HepG2 (cell line): Measurements from ENCODE around the gene SUPT6H. TPM values are rescaled to one million over a fixed set of nuclear protein-coding genes. Genes with fewer than 3 reads are reported as not detected.
A peak's percentile ranks its signal among the peaks of the same experiment; 100 is the strongest.

ENCODE experiments used
- EEA1 ChIP-seq: sonication (generic); formaldehyde crosslinking; IDR thresholded peaks from 2 replicates; pipeline ENCODE4 v1.5.1; 2020; ENCODE audit warnings: mild to moderate bottlenecking, missing genetic modification reagents, borderline replicate concordance
- FOXC1 ChIP-seq: sonication (generic); formaldehyde crosslinking; IDR thresholded peaks from 2 replicates; pipeline ENCODE4 v1.8.0; 2022; ENCODE audit warnings: mild to moderate bottlenecking, missing genetic modification reagents, borderline replicate concordance
- HNRNPH1 ChIP-seq: fragments of 200-400 bp; formaldehyde crosslinking; optimal IDR thresholded peaks from 2 replicates; pipeline ENCODE3; 2017; ENCODE audit warnings: mild to moderate bottlenecking, low read depth, low read length
- JARID2 ChIP-seq: sonication (generic); formaldehyde crosslinking; IDR thresholded peaks from 2 replicates; pipeline ENCODE4 v1.8.1; 2023; ENCODE audit warnings: missing genetic modification reagents, inconsistent platforms; ENCODE audit not compliant: insufficient replicate concordance
- NR2F1 ChIP-seq, 2 experiments: fragments of 450-650 bp in 1 of 2; formaldehyde crosslinking in 1 of 2; IDR thresholded peaks; 2 replicates each; pipeline versions ENCODE4 v1.5.0 to v1.6.1; 2016 to 2020; ENCODE audit warnings: mild to moderate bottlenecking in 1 of 2, missing compliant biosample characterization in 1 of 2, missing genetic modification reagents in 1 of 2, moderate library complexity in 1 of 2
- PAX8 ChIP-seq: sonication (generic); formaldehyde crosslinking; IDR thresholded peaks from 2 replicates; pipeline ENCODE4 v1.8.0; 2022; ENCODE audit warnings: mild to moderate bottlenecking, missing genetic modification reagents, borderline replicate concordance
- ZNF274 ChIP-seq: sonication (generic); formaldehyde crosslinking; IDR thresholded peaks from 2 replicates; pipeline ENCODE4 v1.5.1; 2020; ENCODE audit warnings: mild to moderate bottlenecking, missing genetic modification reagents
- ZNF333 ChIP-seq: sonication (generic); formaldehyde crosslinking; IDR thresholded peaks from 2 replicates; pipeline ENCODE4 v1.4.0; 2020; ENCODE audit warnings: mild to moderate bottlenecking, missing genetic modification reagents, borderline replicate concordance
- ZNF546 ChIP-seq: sonication (generic); formaldehyde crosslinking; conservative IDR thresholded peaks from 2 replicates; pipeline ENCODE4 v1.8.1; 2023; ENCODE audit warnings: mild to moderate bottlenecking, missing genetic modification reagents
- ZNF746 ChIP-seq: sonication (generic); formaldehyde crosslinking; IDR thresholded peaks from 2 replicates; pipeline ENCODE4 v1.8.0; 2022; ENCODE audit warnings: mild to moderate bottlenecking, missing genetic modification reagents
- polyA plus RNA-seq, 8 experiments: library from polyadenylated mRNA; depleted of rRNA in 3 of 8; stranded (reverse) in 7 of 8; unstranded in 1 of 8; fragments of >200 nt; fragmentation: Illumina TruSeq in 4 of 8; extraction: Trizol in 4 of 8; gene quantifications; 2 replicates each; pipeline versions ENCODE4 v1.2.1 to v1.2.3, GENCODE V29; 2011 to 2016; ENCODE audit warnings: low read depth in 4 of 8, missing spikeins in 1 of 8, mixed read lengths in 1 of 8; ENCODE audit not compliant: insufficient read depth in 1 of 8
- total RNA-seq, 5 experiments: library from RNA; depleted of rRNA; stranded (reverse); fragments of >200 nt; fragmentation: Illumina TruSeq; extraction: Trizol; gene quantifications; 2 replicates each; pipeline ENCODE4 v1.2.3, GENCODE V29; 2016; ENCODE audit warnings: low read depth in 1 of 5
- TF ChIP-seq, protein P1 (sequence below): sonication (generic); formaldehyde crosslinking; IDR thresholded peaks from 2 replicates; pipeline ENCODE4 v1.5.0; 2020; ENCODE audit warnings: mild to moderate bottlenecking, missing genetic modification reagents, moderate library complexity
- TF ChIP-seq, protein P2 (sequence below): sonication (generic); formaldehyde crosslinking; IDR thresholded peaks from 2 replicates; pipeline ENCODE4 v1.5.0; 2020; ENCODE audit warnings: mild to moderate bottlenecking, missing genetic modification reagents
- TF ChIP-seq, protein P3 (sequence below): sonication (generic); formaldehyde crosslinking; IDR thresholded peaks from 2 replicates; pipeline ENCODE4 v1.9.0; 2021; ENCODE audit warnings: mild to moderate bottlenecking, missing genetic modification reagents
- TF ChIP-seq, protein P4 (sequence below): sonication (generic); formaldehyde crosslinking; IDR thresholded peaks from 2 replicates; pipeline ENCODE4 v1.4.0; 2020; ENCODE audit warnings: mild to moderate bottlenecking, missing genetic modification reagents, borderline replicate concordance

SUPT6H gene
- total and polyA plus RNA-seq, 2 of the 13 experiments (the other 11 are each of a cell fraction or from before 2014, with no cell fraction given), result 32.7 to 39.9 TPM

DNA sequence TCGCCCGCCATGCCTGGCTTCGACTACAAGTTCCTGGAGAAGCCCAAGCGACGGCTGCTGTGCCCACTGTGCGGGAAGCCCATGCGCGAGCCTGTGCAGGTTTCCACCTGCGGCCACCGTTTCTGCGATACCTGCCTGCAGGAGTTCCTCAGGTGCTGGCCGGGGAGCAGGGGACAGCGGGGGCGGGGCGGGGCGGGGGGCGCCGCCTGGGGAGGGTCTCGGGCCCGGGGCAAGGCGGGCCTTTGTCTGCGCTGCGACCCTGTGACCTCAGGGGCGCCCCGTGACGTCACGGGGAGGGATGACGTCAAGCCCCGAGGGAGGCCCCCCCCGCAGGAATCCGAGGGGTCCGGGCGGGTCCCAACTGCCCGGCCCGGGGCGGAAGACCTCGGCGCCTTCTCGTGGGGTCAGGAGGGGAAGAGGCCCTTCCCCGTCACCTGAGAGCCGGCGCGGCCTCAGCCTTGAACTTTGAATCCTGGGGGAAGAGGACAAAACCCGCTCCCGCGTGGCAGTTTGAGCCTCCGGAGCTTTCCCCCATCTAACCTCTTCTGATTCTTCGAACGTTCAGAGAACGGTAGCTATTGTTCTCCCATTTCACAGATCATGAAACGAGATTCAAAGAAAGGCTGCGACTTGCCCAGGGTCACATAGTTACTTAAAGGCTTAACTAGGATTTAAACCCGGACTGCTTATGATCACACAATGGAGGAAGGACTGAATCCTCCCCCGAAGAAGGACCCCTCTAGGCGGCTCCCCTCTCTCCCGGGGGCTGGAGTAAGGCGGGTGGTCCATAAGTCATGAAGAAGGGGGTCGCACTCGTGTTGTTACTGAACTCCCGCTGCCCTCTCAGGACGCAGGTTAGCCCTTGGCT is 82.3 kb downstream of the SUPT6H start (continued):
- TF ChIP-seq ZNF333 (CRISPR knock-in tag) (no peak), NR2F1 (CRISPR knock-in tag; IDR thresholded peaks at IDR 0.05) (peak in 1 of 2 experiments; percentile 87; a peak in 3 of 4 replicates), EEA1 (CRISPR knock-in tag) (peak; percentile 85; the same call in 1 of the 2 replicates), JARID2 (CRISPR knock-in tag) (no peak), PAX8 (CRISPR knock-in tag) (no peak), FOXC1 (CRISPR knock-in tag) (no peak), HNRNPH1 (peak; percentile 39), ZNF746 (CRISPR knock-in tag) (peak; percentile 30; the same call in 1 of the 2 replicates), ZNF546 (CRISPR knock-in tag) (0 out of 2 replicates have a peak, but pooled peaks have one; percentile 5), ZNF274 (CRISPR knock-in tag) (no peak)
- TF ChIP-seq, protein P1, sequence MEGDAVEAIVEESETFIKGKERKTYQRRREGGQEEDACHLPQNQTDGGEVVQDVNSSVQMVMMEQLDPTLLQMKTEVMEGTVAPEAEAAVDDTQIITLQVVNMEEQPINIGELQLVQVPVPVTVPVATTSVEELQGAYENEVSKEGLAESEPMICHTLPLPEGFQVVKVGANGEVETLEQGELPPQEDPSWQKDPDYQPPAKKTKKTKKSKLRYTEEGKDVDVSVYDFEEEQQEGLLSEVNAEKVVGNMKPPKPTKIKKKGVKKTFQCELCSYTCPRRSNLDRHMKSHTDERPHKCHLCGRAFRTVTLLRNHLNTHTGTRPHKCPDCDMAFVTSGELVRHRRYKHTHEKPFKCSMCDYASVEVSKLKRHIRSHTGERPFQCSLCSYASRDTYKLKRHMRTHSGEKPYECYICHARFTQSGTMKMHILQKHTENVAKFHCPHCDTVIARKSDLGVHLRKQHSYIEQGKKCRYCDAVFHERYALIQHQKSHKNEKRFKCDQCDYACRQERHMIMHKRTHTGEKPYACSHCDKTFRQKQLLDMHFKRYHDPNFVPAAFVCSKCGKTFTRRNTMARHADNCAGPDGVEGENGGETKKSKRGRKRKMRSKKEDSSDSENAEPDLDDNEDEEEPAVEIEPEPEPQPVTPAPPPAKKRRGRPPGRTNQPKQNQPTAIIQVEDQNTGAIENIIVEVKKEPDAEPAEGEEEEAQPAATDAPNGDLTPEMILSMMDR (CRISPR knock-in tag), result no peak
- TF ChIP-seq, protein P2, sequence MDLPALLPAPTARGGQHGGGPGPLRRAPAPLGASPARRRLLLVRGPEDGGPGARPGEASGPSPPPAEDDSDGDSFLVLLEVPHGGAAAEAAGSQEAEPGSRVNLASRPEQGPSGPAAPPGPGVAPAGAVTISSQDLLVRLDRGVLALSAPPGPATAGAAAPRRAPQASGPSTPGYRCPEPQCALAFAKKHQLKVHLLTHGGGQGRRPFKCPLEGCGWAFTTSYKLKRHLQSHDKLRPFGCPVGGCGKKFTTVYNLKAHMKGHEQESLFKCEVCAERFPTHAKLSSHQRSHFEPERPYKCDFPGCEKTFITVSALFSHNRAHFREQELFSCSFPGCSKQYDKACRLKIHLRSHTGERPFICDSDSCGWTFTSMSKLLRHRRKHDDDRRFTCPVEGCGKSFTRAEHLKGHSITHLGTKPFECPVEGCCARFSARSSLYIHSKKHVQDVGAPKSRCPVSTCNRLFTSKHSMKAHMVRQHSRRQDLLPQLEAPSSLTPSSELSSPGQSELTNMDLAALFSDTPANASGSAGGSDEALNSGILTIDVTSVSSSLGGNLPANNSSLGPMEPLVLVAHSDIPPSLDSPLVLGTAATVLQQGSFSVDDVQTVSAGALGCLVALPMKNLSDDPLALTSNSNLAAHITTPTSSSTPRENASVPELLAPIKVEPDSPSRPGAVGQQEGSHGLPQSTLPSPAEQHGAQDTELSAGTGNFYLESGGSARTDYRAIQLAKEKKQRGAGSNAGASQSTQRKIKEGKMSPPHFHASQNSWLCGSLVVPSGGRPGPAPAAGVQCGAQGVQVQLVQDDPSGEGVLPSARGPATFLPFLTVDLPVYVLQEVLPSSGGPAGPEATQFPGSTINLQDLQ (CRISPR knock-in tag), result no peak
- TF ChIP-seq, protein P3, sequence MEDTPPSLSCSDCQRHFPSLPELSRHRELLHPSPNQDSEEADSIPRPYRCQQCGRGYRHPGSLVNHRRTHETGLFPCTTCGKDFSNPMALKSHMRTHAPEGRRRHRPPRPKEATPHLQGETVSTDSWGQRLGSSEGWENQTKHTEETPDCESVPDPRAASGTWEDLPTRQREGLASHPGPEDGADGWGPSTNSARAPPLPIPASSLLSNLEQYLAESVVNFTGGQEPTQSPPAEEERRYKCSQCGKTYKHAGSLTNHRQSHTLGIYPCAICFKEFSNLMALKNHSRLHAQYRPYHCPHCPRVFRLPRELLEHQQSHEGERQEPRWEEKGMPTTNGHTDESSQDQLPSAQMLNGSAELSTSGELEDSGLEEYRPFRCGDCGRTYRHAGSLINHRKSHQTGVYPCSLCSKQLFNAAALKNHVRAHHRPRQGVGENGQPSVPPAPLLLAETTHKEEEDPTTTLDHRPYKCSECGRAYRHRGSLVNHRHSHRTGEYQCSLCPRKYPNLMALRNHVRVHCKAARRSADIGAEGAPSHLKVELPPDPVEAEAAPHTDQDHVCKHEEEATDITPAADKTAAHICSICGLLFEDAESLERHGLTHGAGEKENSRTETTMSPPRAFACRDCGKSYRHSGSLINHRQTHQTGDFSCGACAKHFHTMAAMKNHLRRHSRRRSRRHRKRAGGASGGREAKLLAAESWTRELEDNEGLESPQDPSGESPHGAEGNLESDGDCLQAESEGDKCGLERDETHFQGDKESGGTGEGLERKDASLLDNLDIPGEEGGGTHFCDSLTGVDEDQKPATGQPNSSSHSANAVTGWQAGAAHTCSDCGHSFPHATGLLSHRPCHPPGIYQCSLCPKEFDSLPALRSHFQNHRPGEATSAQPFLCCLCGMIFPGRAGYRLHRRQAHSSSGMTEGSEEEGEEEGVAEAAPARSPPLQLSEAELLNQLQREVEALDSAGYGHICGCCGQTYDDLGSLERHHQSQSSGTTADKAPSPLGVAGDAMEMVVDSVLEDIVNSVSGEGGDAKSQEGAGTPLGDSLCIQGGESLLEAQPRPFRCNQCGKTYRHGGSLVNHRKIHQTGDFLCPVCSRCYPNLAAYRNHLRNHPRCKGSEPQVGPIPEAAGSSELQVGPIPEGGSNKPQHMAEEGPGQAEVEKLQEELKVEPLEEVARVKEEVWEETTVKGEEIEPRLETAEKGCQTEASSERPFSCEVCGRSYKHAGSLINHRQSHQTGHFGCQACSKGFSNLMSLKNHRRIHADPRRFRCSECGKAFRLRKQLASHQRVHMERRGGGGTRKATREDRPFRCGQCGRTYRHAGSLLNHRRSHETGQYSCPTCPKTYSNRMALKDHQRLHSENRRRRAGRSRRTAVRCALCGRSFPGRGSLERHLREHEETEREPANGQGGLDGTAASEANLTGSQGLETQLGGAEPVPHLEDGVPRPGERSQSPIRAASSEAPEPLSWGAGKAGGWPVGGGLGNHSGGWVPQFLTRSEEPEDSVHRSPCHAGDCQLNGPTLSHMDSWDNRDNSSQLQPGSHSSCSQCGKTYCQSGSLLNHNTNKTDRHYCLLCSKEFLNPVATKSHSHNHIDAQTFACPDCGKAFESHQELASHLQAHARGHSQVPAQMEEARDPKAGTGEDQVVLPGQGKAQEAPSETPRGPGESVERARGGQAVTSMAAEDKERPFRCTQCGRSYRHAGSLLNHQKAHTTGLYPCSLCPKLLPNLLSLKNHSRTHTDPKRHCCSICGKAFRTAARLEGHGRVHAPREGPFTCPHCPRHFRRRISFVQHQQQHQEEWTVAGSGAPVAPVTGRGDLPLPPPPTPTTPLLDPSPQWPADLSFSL, result no peak
- TF ChIP-seq, protein P4, sequence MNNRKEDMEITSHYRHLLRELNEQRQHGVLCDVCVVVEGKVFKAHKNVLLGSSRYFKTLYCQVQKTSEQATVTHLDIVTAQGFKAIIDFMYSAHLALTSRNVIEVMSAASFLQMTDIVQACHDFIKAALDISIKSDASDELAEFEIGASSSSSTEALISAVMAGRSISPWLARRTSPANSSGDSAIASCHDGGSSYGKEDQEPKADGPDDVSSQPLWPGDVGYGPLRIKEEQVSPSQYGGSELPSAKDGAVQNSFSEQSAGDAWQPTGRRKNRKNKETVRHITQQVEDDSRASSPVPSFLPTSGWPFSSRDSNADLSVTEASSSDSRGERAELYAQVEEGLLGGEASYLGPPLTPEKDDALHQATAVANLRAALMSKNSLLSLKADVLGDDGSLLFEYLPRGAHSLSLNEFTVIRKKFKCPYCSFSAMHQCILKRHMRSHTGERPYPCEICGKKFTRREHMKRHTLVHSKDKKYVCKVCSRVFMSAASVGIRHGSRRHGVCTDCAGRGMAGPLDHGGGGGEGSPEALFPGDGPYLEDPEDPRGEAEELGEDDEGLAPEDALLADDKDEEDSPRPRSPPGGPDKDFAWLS, result no peak
